Measurements from ENCODE around the gene PRRG1. TPM values are rescaled to one million over a fixed set of nuclear protein-coding genes. Genes with fewer than 3 reads are reported as not detected.
A peak's percentile ranks its signal among the peaks of the same experiment; 100 is the strongest.

The PRRG1 gene
- total RNA-seq, 2 donors from 2014 or later = 3.1 to 5.2 TPM

GRCh38 chrX:37332987-37333658 is 16.0 kb upstream of the PRRG1 start:
- Mint-ChIP-seq H3K27ac (no peak overlapping the region), H3K9me3 (peaks cover 9% of the 10 kb centered on the region), H3K36me3 (ENCODE audit: low read depth) (no peaks in the 10 kb centered on the region), H3K27me3 (ENCODE audit: insufficient read depth) (peaks cover 2% of the 10 kb centered on the region), H3K4me3 (no peak overlapping the region), H3K4me1 (no peaks in the 10 kb centered on the region)
- Histone ChIP-seq H3K9ac (ENCODE audit: extremely low read depth, low read length, poor library complexity, severe bottlenecking) (no peak overlapping the region), H3K4me1 (ENCODE audit: control insufficient read depth, insufficient read depth, low read length) (no peaks in the 10 kb centered on the region), H3K27me3 (ENCODE audit: control insufficient read depth, insufficient read depth, low read length, poor library complexity, severe bottlenecking) (no peaks in the 10 kb centered on the region), H3K27ac (ENCODE audit: low read depth, low read length) (no peak overlapping the region), H3K4me3 (ENCODE audit: low read length) (no peak overlapping the region), H3K9me3 (ENCODE audit: control insufficient read depth, low read length) (no peaks in the 10 kb centered on the region), H3K36me3 (ENCODE audit: control insufficient read depth, insufficient read depth, low read length) (no peaks in the 10 kb centered on the region)
- no peak for DNase-seq
- no peak for TF ChIP-seq CTCF (conservative IDR thresholded peaks at IDR 0.05)
- WGBS, 2 experiments (ENCODE audit: insufficient coverage in 1 of 2, insufficient read length in 1 of 2) = 93 to 100% methylated on average over 3 to 8 of the region's 8 CpGs

- Mint-ChIP-seq H3K36me3 (ENCODE audit: low read depth) (no peaks in the 10 kb centered on the region), H3K9me3 (peaks cover 22% of the 10 kb centered on the region), H3K27ac (no peak overlapping the region), H3K4me3 (no peak overlapping the region), H3K27me3 (ENCODE audit: insufficient read depth) (peaks cover 12% of the 10 kb centered on the region), H3K4me1 (peaks cover 4% of the 10 kb centered on the region)
- peaks cover 5% of the 10 kb centered on the region for H3K27me3 ChIP-seq (ENCODE audit: control insufficient read depth, insufficient read depth, low read length, poor library complexity, severe bottlenecking)
- H3K4me1 ChIP-seq (ENCODE audit: control insufficient read depth, insufficient read depth, low read length) = no peaks in the 10 kb centered on the region
- H3K4me3 ChIP-seq (ENCODE audit: low read length) = no peak overlapping the region
- no peaks in the 10 kb centered on the region for H3K9me3 ChIP-seq (ENCODE audit: control insufficient read depth, low read length)
- H3K27ac ChIP-seq (ENCODE audit: low read depth, low read length) = no peak overlapping the region
- no peak for DNase-seq
- WGBS, 2 experiments (ENCODE audit: insufficient coverage in 1 of 2, insufficient read length in 1 of 2) = 95% methylated on average over 1 of the region's 1 CpG; no CpG with 5 or more reads in 1 of the 2 experiments
- TF ChIP-seq CTCF (conservative IDR thresholded peaks at IDR 0.05) = no peak
- H3K36me3 ChIP-seq (ENCODE audit: control insufficient read depth, insufficient read depth, low read length) = no peaks in the 10 kb centered on the region
- H3K9ac ChIP-seq (ENCODE audit: extremely low read depth, low read length, poor library complexity, severe bottlenecking) = no peak overlapping the region
Measured at GRCh38 chrX:37347420-37347819, 1.7 kb upstream of the PRRG1 start.

- Histone ChIP-seq H3K4me3 (ENCODE audit: low read length) (peak overlapping the region; percentile 60), H3K27me3 (ENCODE audit: control insufficient read depth, insufficient read depth, low read length, poor library complexity, severe bottlenecking) (peaks cover 5% of the 10 kb centered on the region), H3K36me3 (ENCODE audit: control insufficient read depth, insufficient read depth, low read length) (no peaks in the 10 kb centered on the region), H3K27ac (ENCODE audit: low read depth, low read length) (no peak overlapping the region), H3K9ac (ENCODE audit: extremely low read depth, low read length, poor library complexity, severe bottlenecking) (no peak overlapping the region), H3K4me1 (ENCODE audit: control insufficient read depth, insufficient read depth, low read length) (no peaks in the 10 kb centered on the region), H3K9me3 (ENCODE audit: control insufficient read depth, low read length) (no peaks in the 10 kb centered on the region)
- H3K36me3 Mint-ChIP-seq (ENCODE audit: low read depth) = no peaks in the 10 kb centered on the region
- H3K9me3 Mint-ChIP-seq = peaks cover 22% of the 10 kb centered on the region
- DNase-seq = no peak
- WGBS, 2 experiments (ENCODE audit: insufficient coverage in 1 of 2, insufficient read length in 1 of 2) = 50% methylated on average over 9 of the region's 11 CpGs; no CpG with 5 or more reads in 1 of the 2 experiments
- H3K27me3 Mint-ChIP-seq (ENCODE audit: insufficient read depth) = peaks cover 12% of the 10 kb centered on the region
- TF ChIP-seq CTCF (conservative IDR thresholded peaks at IDR 0.05) = no peak
- H3K4me3 Mint-ChIP-seq = peak overlapping the region; percentile 82
- H3K4me1 Mint-ChIP-seq = peaks cover 4% of the 10 kb centered on the region
- H3K27ac Mint-ChIP-seq = no peak overlapping the region
Measured at GRCh38 chrX:37348231-37348970, 763 bp upstream of the PRRG1 start.

All from endodermal cell (in vitro differentiated cells).